ENCODE data around the gene SURF6.
A peak's percentile ranks its signal among the peaks of the same experiment; 100 is the strongest.
"Not testable (repeated sequence)": the region's sequence is repeated elsewhere in the genome, so short reads cannot be mapped to it uniquely, and the experiment has no call there.

The SURF6 gene

GRCh38 chr9:133380734-133381133 is 44.7 kb upstream of the SURF6 start:
- DNase-seq = no peak
- Mint-ChIP-seq H3K4me1 (peaks cover 7% of the 10 kb centered on the region), H3K27me3 (ENCODE audit: low read depth, poor library complexity) (peaks cover 5% of the 10 kb centered on the region), H3K27ac (no peak overlapping the region), H3K4me3 (no peak overlapping the region), H3K36me3 (ENCODE audit: low read depth) (no peaks in the 10 kb centered on the region), H3K9me3 (peaks cover 18% of the 10 kb centered on the region)
- no peak for TF ChIP-seq CTCF (IDR thresholded peaks at IDR 0.05)

- H3K4me1 Mint-ChIP-seq = peaks cover 14% of the 10 kb centered on the region
- H3K27ac Mint-ChIP-seq = no peak overlapping the region
- peaks cover 18% of the 10 kb centered on the region for H3K9me3 Mint-ChIP-seq
- no peak for TF ChIP-seq CTCF (IDR thresholded peaks at IDR 0.05)
- no peak for DNase-seq
- H3K4me3 Mint-ChIP-seq = peak overlapping the region; percentile 16
- H3K36me3 Mint-ChIP-seq (ENCODE audit: low read depth) = no peaks in the 10 kb centered on the region
- peaks cover 5% of the 10 kb centered on the region for H3K27me3 Mint-ChIP-seq (ENCODE audit: low read depth, poor library complexity)
Observed at GRCh38 chr9:133379153-133380086, 43.4 kb upstream of the SURF6 start.

GRCh38 chr9:133378408-133378962 is 42.5 kb upstream of the SURF6 start:
- Mint-ChIP-seq H3K4me1 (peaks cover 21% of the 10 kb centered on the region), H3K27ac (no peak overlapping the region), H3K9me3 (peaks cover 18% of the 10 kb centered on the region), H3K27me3 (ENCODE audit: low read depth, poor library complexity) (peaks cover 5% of the 10 kb centered on the region), H3K4me3 (no peak overlapping the region), H3K36me3 (ENCODE audit: low read depth) (no peaks in the 10 kb centered on the region)
- DNase-seq = no peak
- no peak for TF ChIP-seq CTCF (IDR thresholded peaks at IDR 0.05)

DNA sequence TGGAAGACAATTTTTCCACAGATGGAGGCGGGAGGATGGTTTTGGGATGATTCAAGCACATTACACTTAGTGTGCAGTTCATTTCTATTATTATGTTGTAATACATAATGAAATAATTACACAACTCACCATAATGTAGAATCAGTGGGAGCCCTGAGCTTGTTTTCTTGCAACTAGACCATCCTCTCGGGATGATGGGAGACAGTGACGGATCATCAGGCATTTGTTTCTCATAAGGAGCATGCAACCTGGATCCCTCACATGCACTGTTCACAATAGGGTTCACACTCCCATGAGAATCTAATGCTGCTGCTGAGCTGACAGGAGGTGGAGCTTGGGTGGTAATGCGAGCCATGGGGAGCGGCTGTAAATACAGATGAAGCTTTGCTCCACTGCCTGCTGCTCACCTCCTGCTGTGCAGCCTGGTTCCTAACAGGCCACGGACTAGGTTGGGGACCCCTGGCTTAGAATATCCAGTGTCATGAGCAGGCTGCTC is 41.8 kb upstream of the SURF6 start:
- TF ChIP-seq CTCF (IDR thresholded peaks at IDR 0.05) = no peak
- H3K9me3 Mint-ChIP-seq = peaks cover 18% of the 10 kb centered on the region
- H3K27ac Mint-ChIP-seq = no peak overlapping the region
- H3K36me3 Mint-ChIP-seq (ENCODE audit: low read depth) = no peaks in the 10 kb centered on the region
- no peak overlapping the region for H3K4me3 Mint-ChIP-seq
- peaks cover 5% of the 10 kb centered on the region for H3K27me3 Mint-ChIP-seq (ENCODE audit: low read depth, poor library complexity)
- peaks cover 26% of the 10 kb centered on the region for H3K4me1 Mint-ChIP-seq
- DNase-seq = no peak

- peaks cover 18% of the 10 kb centered on the region for H3K9me3 Mint-ChIP-seq
- H3K36me3 Mint-ChIP-seq (ENCODE audit: low read depth) = not testable (repeated sequence)
- peak overlapping the region; percentile 52 for H3K4me3 Mint-ChIP-seq
Observed at GRCh38 chr9:133377280-133377679, 41.3 kb upstream of the SURF6 start.

More at GRCh38 chr9:133377280-133377679, 41.3 kb upstream of the SURF6 start:
- peaks cover 31% of the 10 kb centered on the region for H3K4me1 Mint-ChIP-seq
- H3K27ac Mint-ChIP-seq; H3K27me3 Mint-ChIP-seq (ENCODE audit: low read depth, poor library complexity); DNase-seq: not testable (repeated sequence)
